Measurements from ENCODE around the gene LANCL3.

Gene LANCL3

GRCh38 chrX:37653397-37654085, 82.1 kb downstream of the LANCL3 start:
- DNase-seq (ENCODE audit: low read depth) = no peak
- no peak for TF ChIP-seq CTCF (IDR thresholded peaks at IDR 0.05; ENCODE audit: control insufficient read depth, insufficient read depth, low read depth, low read length, missing control alignments)
- H3K4me3 ChIP-seq (ENCODE audit: control insufficient read depth, low read depth, low read length) = no peak overlapping the region

GRCh38 chrX:37658343-37659030, 87.0 kb downstream of the LANCL3 start:
- no peak for DNase-seq (ENCODE audit: low read depth)
- TF ChIP-seq CTCF (IDR thresholded peaks at IDR 0.05; ENCODE audit: control insufficient read depth, insufficient read depth, low read depth, low read length, missing control alignments) = no peak
- no peak overlapping the region for H3K4me3 ChIP-seq (ENCODE audit: control insufficient read depth, low read depth, low read length)

- no peak for DNase-seq (ENCODE audit: low read depth)
- no peak overlapping the region for H3K4me3 ChIP-seq (ENCODE audit: control insufficient read depth, low read depth, low read length)
- no peak for TF ChIP-seq CTCF (IDR thresholded peaks at IDR 0.05; ENCODE audit: control insufficient read depth, insufficient read depth, low read depth, low read length, missing control alignments)
These were observed 87.6 kb downstream of the LANCL3 start for GRCh38 chrX:37659047-37659446.

GRCh38 chrX:37662181-37662580, 90.7 kb downstream of the LANCL3 start:
- no peak for DNase-seq (ENCODE audit: low read depth)
- TF ChIP-seq CTCF (IDR thresholded peaks at IDR 0.05; ENCODE audit: control insufficient read depth, insufficient read depth, low read depth, low read length, missing control alignments) = no peak
- no peak overlapping the region for H3K4me3 ChIP-seq (ENCODE audit: control insufficient read depth, low read depth, low read length)

- no peak for TF ChIP-seq CTCF (IDR thresholded peaks at IDR 0.05; ENCODE audit: control insufficient read depth, insufficient read depth, low read depth, low read length, missing control alignments)
- DNase-seq (ENCODE audit: low read depth) = no peak
- H3K4me3 ChIP-seq (ENCODE audit: control insufficient read depth, low read depth, low read length) = no peak overlapping the region
These were observed 95.1 kb downstream of the LANCL3 start for GRCh38 chrX:37666516-37666915.

- no peak for DNase-seq (ENCODE audit: low read depth)
- no peak overlapping the region for H3K4me3 ChIP-seq (ENCODE audit: control insufficient read depth, low read depth, low read length)
- TF ChIP-seq CTCF (IDR thresholded peaks at IDR 0.05; ENCODE audit: control insufficient read depth, insufficient read depth, low read depth, low read length, missing control alignments) = no peak
These were observed 95.7 kb downstream of the LANCL3 start for GRCh38 chrX:37667141-37667540.

Measured in AG09309 (cell line).